Thymus (tissue), 11 donors: ENCODE data around the gene SEMA6A. TPM values are rescaled to one million over a fixed set of nuclear protein-coding genes. Genes with fewer than 3 reads are reported as not detected.

ENCODE experiments used
- DNase-seq, 9 donors: peaks; one replicate each; pipeline ENCODE4 v3.0.0-alpha.2; 2013; ENCODE audit warnings: low spot score in 9 of 9, low read depth in 6 of 9, missing footprints in 1 of 9
- H3K27ac ChIP-seq, 2 donors: one replicate each; pipeline ENCODE4 v1.5.1; 2013; ENCODE audit warnings: control low read depth in 1 of 2, low read depth in 1 of 2, low read length in 1 of 2, mild to moderate bottlenecking in 1 of 2, moderate library complexity in 1 of 2
- H3K27me3 ChIP-seq, 2 donors: one replicate each; pipeline ENCODE4 v1.5.1; 2013; ENCODE audit warnings: low read length in 1 of 2; ENCODE audit not compliant: control insufficient read depth in 2 of 2, insufficient read depth in 1 of 2
- H3K36me3 ChIP-seq, 2 donors: one replicate each; pipeline ENCODE4 v1.5.1; 2013; ENCODE audit warnings: low read length in 1 of 2, mild to moderate bottlenecking in 1 of 2, moderate library complexity in 1 of 2; ENCODE audit not compliant: control insufficient read depth in 2 of 2, insufficient read depth in 2 of 2
- H3K4me1 ChIP-seq, 2 donors: one replicate each; pipeline ENCODE4 v1.5.1; 2013; ENCODE audit warnings: low read length in 2 of 2; ENCODE audit not compliant: control insufficient read depth in 2 of 2, insufficient read depth in 2 of 2
- H3K4me3 ChIP-seq, 2 donors: one replicate each; pipeline ENCODE4 v1.5.1; 2013; ENCODE audit warnings: low read length in 2 of 2, control low read depth in 1 of 2, mild to moderate bottlenecking in 1 of 2
- H3K9me3 ChIP-seq, 2 donors: one replicate each; pipeline ENCODE4 v1.5.1; 2013; ENCODE audit warnings: low read length in 1 of 2, mild to moderate bottlenecking in 1 of 2; ENCODE audit not compliant: control insufficient read depth in 2 of 2, insufficient read depth in 1 of 2
- WGBS: extraction: QIAGEN DNeasy Blood & Tissue Kit; methylation state at CpG from one replicate; pipeline ENCODE4 v1.1.7; 2013; 5-methylcytosine and 5-hydroxymethylcytosine counted together
- polyA plus RNA-seq: library from polyadenylated mRNA; stranded (reverse); fragments of 200-250 nt; gene quantifications from one replicate; pipeline ENCODE4 v1.2.3, GENCODE V29; 2013
- total RNA-seq: library from RNA; stranded (reverse); fragments of 120-200 nt; gene quantifications from one replicate; pipeline ENCODE4 v1.2.4, GENCODE V29; 2013
- donor health status: healthy.

The SEMA6A gene
- total and polyA plus RNA-seq, 2 donors: 3.6 to 6.2 TPM

GRCh38 chr5:116395226-116395625 lies 179.4 kb downstream of the SEMA6A start:
- no peak for DNase-seq
- no peak overlapping the region for H3K27ac ChIP-seq
- peaks cover 0 to 3% of the 10 kb centered on the region in 2 donors for H3K4me1 ChIP-seq
- no peak overlapping the region for H3K4me3 ChIP-seq
- WGBS: over 99% methylated on average over 9 of the region's 9 CpGs
- no peaks in the 10 kb centered on the region for H3K27me3 ChIP-seq
- no peaks in the 10 kb centered on the region for H3K36me3 ChIP-seq
- no peaks in the 10 kb centered on the region for H3K9me3 ChIP-seq

GRCh38 chr5:116394186-116394867 lies 180.3 kb downstream of the SEMA6A start:
- Histone ChIP-seq H3K27me3 (no peaks in the 10 kb centered on the region), H3K9me3 (no peaks in the 10 kb centered on the region), H3K4me3 (no peak overlapping the region), H3K36me3 (no peaks in the 10 kb centered on the region), H3K4me1 (peaks cover 0 to 3% of the 10 kb centered on the region in 2 donors), H3K27ac (no peak overlapping the region)
- DNase-seq: no peak
- WGBS: 92% methylated on average over 5 of the region's 5 CpGs
